ENCODE results near the gene PTPN14.
"Not testable (repeated sequence)": the region's sequence is repeated elsewhere in the genome, so short reads cannot be mapped to it uniquely, and the experiment has no call there.

The PTPN14 gene

GRCh38 chr1:214510914-214511638 is 40.3 kb downstream of the PTPN14 start:
- H3K79me1 ChIP-seq (ENCODE audit: low read length) = peaks cover 13% of the 10 kb centered on the region
- H2BK120ac ChIP-seq (ENCODE audit: low read depth, low read length) = peak overlapping the region; percentile 28
- no peak overlapping the region for H4K8ac ChIP-seq (ENCODE audit: low read depth, low read length)
- no peak overlapping the region for H4K5ac ChIP-seq (ENCODE audit: low read length)
- no peak overlapping the region for H3K56ac ChIP-seq (ENCODE audit: low read length)
- H3K9ac ChIP-seq (ENCODE audit: low read length) = no peak overlapping the region
- peak overlapping the region; percentile 36 for H3K4ac ChIP-seq (ENCODE audit: low read depth, low read length)
- H3K4me1 ChIP-seq (ENCODE audit: control insufficient read depth, low read depth, low read length) = peaks cover 18% of the 10 kb centered on the region
- DNase-seq = no peak
- H3K27me3 ChIP-seq (ENCODE audit: insufficient read depth, low read length, poor library complexity) = no peaks in the 10 kb centered on the region
- H2BK15ac ChIP-seq (replicated peaks; ENCODE audit: low read depth) = no peak overlapping the region
- H3K4me3 ChIP-seq (ENCODE audit: low read length) = no peak overlapping the region
- no peak overlapping the region for H2BK5ac ChIP-seq (ENCODE audit: low read length)
- H3K79me2 ChIP-seq (ENCODE audit: control insufficient read depth, insufficient read depth, low read length) = peaks cover 76% of the 10 kb centered on the region
- WGBS (ENCODE audit: extremely low coverage, insufficient coverage, low lambda C conversion rate) = 100% methylated on average over 2 of the region's 6 CpGs
- no peak overlapping the region for H3K27ac ChIP-seq (ENCODE audit: low read depth, low read length)
- H3K4me2 ChIP-seq (ENCODE audit: low read length) = no peak overlapping the region
- H3K36me3 ChIP-seq (ENCODE audit: control insufficient read depth, insufficient read depth, low read length) = no peaks in the 10 kb centered on the region
- H3K18ac ChIP-seq (ENCODE audit: low read length) = no peak overlapping the region
- H3K23ac ChIP-seq (ENCODE audit: low read length) = no peak overlapping the region
- H2AK5ac ChIP-seq (ENCODE audit: low read length) = no peak overlapping the region

- peaks cover 78% of the 10 kb centered on the region for H3K79me2 ChIP-seq (ENCODE audit: control insufficient read depth, insufficient read depth, low read length)
- no peak overlapping the region for H3K4me3 ChIP-seq (ENCODE audit: low read length)
- H3K4ac ChIP-seq (ENCODE audit: low read depth, low read length) = peak overlapping the region; percentile 36
- no peaks in the 10 kb centered on the region for H3K36me3 ChIP-seq (ENCODE audit: control insufficient read depth, insufficient read depth, low read length)
- no peak overlapping the region for H2AK5ac ChIP-seq (ENCODE audit: low read length)
- no peak overlapping the region for H2BK15ac ChIP-seq (replicated peaks; ENCODE audit: low read depth)
- no peak overlapping the region for H2BK5ac ChIP-seq (ENCODE audit: low read length)
- H3K18ac ChIP-seq (ENCODE audit: low read length) = no peak overlapping the region
- no peak overlapping the region for H3K27ac ChIP-seq (ENCODE audit: low read depth, low read length)
- no peak overlapping the region for H3K9ac ChIP-seq (ENCODE audit: low read length)
- peaks cover 13% of the 10 kb centered on the region for H3K79me1 ChIP-seq (ENCODE audit: low read length)
- no peaks in the 10 kb centered on the region for H3K27me3 ChIP-seq (ENCODE audit: insufficient read depth, low read length, poor library complexity)
- H3K4me1 ChIP-seq (ENCODE audit: control insufficient read depth, low read depth, low read length) = peaks cover 15% of the 10 kb centered on the region
- no peak overlapping the region for H3K4me2 ChIP-seq (ENCODE audit: low read length)
- H4K5ac ChIP-seq (ENCODE audit: low read length) = no peak overlapping the region
- H2BK120ac ChIP-seq (ENCODE audit: low read depth, low read length) = peak overlapping the region; percentile 28
- no peak overlapping the region for H4K8ac ChIP-seq (ENCODE audit: low read depth, low read length)
- DNase-seq = no peak
- no peak overlapping the region for H3K56ac ChIP-seq (ENCODE audit: low read length)
- H3K23ac ChIP-seq (ENCODE audit: low read length) = no peak overlapping the region
These were observed 40.9 kb downstream of the PTPN14 start for GRCh38 chr1:214510477-214510876.

GRCh38 chr1:214509622-214510021 is 41.8 kb downstream of the PTPN14 start:
- H4K8ac ChIP-seq (ENCODE audit: low read depth, low read length); H3K23ac ChIP-seq (ENCODE audit: low read length); DNase-seq; H2BK120ac ChIP-seq (ENCODE audit: low read depth, low read length); H3K9ac ChIP-seq (ENCODE audit: low read length); H3K4me3 ChIP-seq (ENCODE audit: low read length); H3K36me3 ChIP-seq (ENCODE audit: control insufficient read depth, insufficient read depth, low read length); H2BK15ac ChIP-seq (replicated peaks; ENCODE audit: low read depth); H2BK5ac ChIP-seq (ENCODE audit: low read length); H3K4me2 ChIP-seq (ENCODE audit: low read length); H3K56ac ChIP-seq (ENCODE audit: low read length); H3K27ac ChIP-seq (ENCODE audit: low read depth, low read length); H3K4ac ChIP-seq (ENCODE audit: low read depth, low read length); H3K27me3 ChIP-seq (ENCODE audit: insufficient read depth, low read length, poor library complexity); H3K18ac ChIP-seq (ENCODE audit: low read length); H2AK5ac ChIP-seq (ENCODE audit: low read length); H4K5ac ChIP-seq (ENCODE audit: low read length): not testable (repeated sequence)
- H3K79me2 ChIP-seq (ENCODE audit: control insufficient read depth, insufficient read depth, low read length) = peaks cover 82% of the 10 kb centered on the region
- peaks cover 14% of the 10 kb centered on the region for H3K79me1 ChIP-seq (ENCODE audit: low read length)
- peaks cover 17% of the 10 kb centered on the region for H3K4me1 ChIP-seq (ENCODE audit: control insufficient read depth, low read depth, low read length)
- no CpG with 5 or more reads among the region's 3 CpGs for WGBS (ENCODE audit: extremely low coverage, insufficient coverage, low lambda C conversion rate)

GRCh38 chr1:214506972-214507431 is 44.4 kb downstream of the PTPN14 start:
- Histone ChIP-seq H2AK5ac (ENCODE audit: low read length) (no peak overlapping the region), H2BK5ac (ENCODE audit: low read length) (no peak overlapping the region), H4K8ac (ENCODE audit: low read depth, low read length) (no peak overlapping the region), H3K79me1 (ENCODE audit: low read length) (peaks cover 15% of the 10 kb centered on the region), H3K36me3 (ENCODE audit: control insufficient read depth, insufficient read depth, low read length) (no peaks in the 10 kb centered on the region), H3K23ac (ENCODE audit: low read length) (no peak overlapping the region), H3K27me3 (ENCODE audit: insufficient read depth, low read length, poor library complexity) (no peaks in the 10 kb centered on the region), H2BK120ac (ENCODE audit: low read depth, low read length) (peak overlapping the region; percentile 73), H3K18ac (ENCODE audit: low read length) (no peak overlapping the region), H3K4me2 (ENCODE audit: low read length) (no peak overlapping the region), H3K4me3 (ENCODE audit: low read length) (no peak overlapping the region), H4K5ac (ENCODE audit: low read length) (no peak overlapping the region), H3K56ac (ENCODE audit: low read length) (no peak overlapping the region), H3K27ac (ENCODE audit: low read depth, low read length) (no peak overlapping the region), H2BK15ac (replicated peaks; ENCODE audit: low read depth) (no peak overlapping the region), H3K9ac (ENCODE audit: low read length) (no peak overlapping the region), H3K79me2 (ENCODE audit: control insufficient read depth, insufficient read depth, low read length) (peaks cover 80% of the 10 kb centered on the region), H3K4me1 (ENCODE audit: control insufficient read depth, low read depth, low read length) (peaks cover 11% of the 10 kb centered on the region), H3K4ac (ENCODE audit: low read depth, low read length) (peak overlapping the region; percentile 70)
- peak; percentile 90 for DNase-seq
- WGBS (ENCODE audit: extremely low coverage, insufficient coverage, low lambda C conversion rate) = no CpG with 5 or more reads among the region's 2 CpGs

GRCh38 chr1:214505134-214505533 is 46.3 kb downstream of the PTPN14 start:
- H3K79me1 ChIP-seq (ENCODE audit: low read length) = peaks cover 10% of the 10 kb centered on the region
- no peak overlapping the region for H3K9ac ChIP-seq (ENCODE audit: low read length)
- no peak overlapping the region for H3K4ac ChIP-seq (ENCODE audit: low read depth, low read length)
- no peak overlapping the region for H3K4me2 ChIP-seq (ENCODE audit: low read length)
- no peak overlapping the region for H3K23ac ChIP-seq (ENCODE audit: low read length)
- H3K36me3 ChIP-seq (ENCODE audit: control insufficient read depth, insufficient read depth, low read length) = no peaks in the 10 kb centered on the region
- H4K5ac ChIP-seq (ENCODE audit: low read length) = no peak overlapping the region
- H2BK15ac ChIP-seq (replicated peaks; ENCODE audit: low read depth) = no peak overlapping the region
- H3K27me3 ChIP-seq (ENCODE audit: insufficient read depth, low read length, poor library complexity) = no peaks in the 10 kb centered on the region
- WGBS (ENCODE audit: extremely low coverage, insufficient coverage, low lambda C conversion rate) = no CpG with 5 or more reads among the region's 8 CpGs
- H3K79me2 ChIP-seq (ENCODE audit: control insufficient read depth, insufficient read depth, low read length) = peaks cover 71% of the 10 kb centered on the region
- H2BK5ac ChIP-seq (ENCODE audit: low read length) = no peak overlapping the region
- peak overlapping the region; percentile 70 for H3K27ac ChIP-seq (ENCODE audit: low read depth, low read length)
- H2AK5ac ChIP-seq (ENCODE audit: low read length) = no peak overlapping the region
- no peak overlapping the region for H2BK120ac ChIP-seq (ENCODE audit: low read depth, low read length)
- H3K56ac ChIP-seq (ENCODE audit: low read length) = no peak overlapping the region
- H3K18ac ChIP-seq (ENCODE audit: low read length) = no peak overlapping the region
- H3K4me3 ChIP-seq (ENCODE audit: low read length) = no peak overlapping the region
- no peak overlapping the region for H4K8ac ChIP-seq (ENCODE audit: low read depth, low read length)
- H3K4me1 ChIP-seq (ENCODE audit: control insufficient read depth, low read depth, low read length) = peaks cover 14% of the 10 kb centered on the region
- DNase-seq = peak; percentile 91

GRCh38 chr1:214504330-214504729 is 47.1 kb downstream of the PTPN14 start:
- Histone ChIP-seq H4K8ac (ENCODE audit: low read depth, low read length) (no peak overlapping the region), H3K79me1 (ENCODE audit: low read length) (peaks cover 9% of the 10 kb centered on the region), H3K18ac (ENCODE audit: low read length) (no peak overlapping the region), H3K4me3 (ENCODE audit: low read length) (no peak overlapping the region), H3K4me2 (ENCODE audit: low read length) (no peak overlapping the region), H2BK120ac (ENCODE audit: low read depth, low read length) (no peak overlapping the region), H3K36me3 (ENCODE audit: control insufficient read depth, insufficient read depth, low read length) (no peaks in the 10 kb centered on the region), H3K4ac (ENCODE audit: low read depth, low read length) (no peak overlapping the region), H3K9ac (ENCODE audit: low read length) (no peak overlapping the region), H3K4me1 (ENCODE audit: control insufficient read depth, low read depth, low read length) (peaks cover 15% of the 10 kb centered on the region), H2BK15ac (replicated peaks; ENCODE audit: low read depth) (no peak overlapping the region), H3K56ac (ENCODE audit: low read length) (no peak overlapping the region), H3K27me3 (ENCODE audit: insufficient read depth, low read length, poor library complexity) (no peaks in the 10 kb centered on the region), H3K23ac (ENCODE audit: low read length) (no peak overlapping the region), H2AK5ac (ENCODE audit: low read length) (no peak overlapping the region), H4K5ac (ENCODE audit: low read length) (no peak overlapping the region), H2BK5ac (ENCODE audit: low read length) (no peak overlapping the region), H3K79me2 (ENCODE audit: control insufficient read depth, insufficient read depth, low read length) (peaks cover 70% of the 10 kb centered on the region), H3K27ac (ENCODE audit: low read depth, low read length) (no peak overlapping the region)
- no peak for DNase-seq
- WGBS (ENCODE audit: extremely low coverage, insufficient coverage, low lambda C conversion rate) = no CpG with 5 or more reads among the region's 5 CpGs
